WERI-Rb-1 (cell line): ENCODE data around the gene CPT1C.

Experiments used
- DNase-seq: peaks from one replicate; pipeline ENCODE4 v3.0.0-alpha.2; 2020
- H3K27ac ChIP-seq: fragments of 250-450 bp; sonication (Bioruptor Pico); 2 replicates; pipeline ENCODE4 v1.5.1; 2020; ENCODE audit warnings: mild to moderate bottlenecking, moderate library complexity
- H3K27me3 ChIP-seq: fragments of 250-450 bp; sonication (Bioruptor Pico); 2 replicates; pipeline ENCODE4 v1.5.1; 2021; ENCODE audit warnings: mild to moderate bottlenecking, low read depth, moderate library complexity; ENCODE audit not compliant: insufficient read depth, severe bottlenecking
- H3K36me3 ChIP-seq: fragments of 250-450 bp; sonication (Bioruptor Pico); 2 replicates; pipeline ENCODE4 v1.5.1; 2020; ENCODE audit warnings: mild to moderate bottlenecking, moderate library complexity
- H3K4me3 ChIP-seq: 2 replicates; pipeline ENCODE4 v1.5.1; 2011; ENCODE audit warnings: low read depth, mild to moderate bottlenecking, control low read depth, low read length
- H3K9me3 ChIP-seq: fragments of 250-450 bp; sonication (Bioruptor Pico); 2 replicates; pipeline ENCODE4 v1.5.1; 2021; ENCODE audit warnings: mild to moderate bottlenecking, moderate library complexity; ENCODE audit not compliant: severe bottlenecking
- CTCF ChIP-seq: IDR thresholded peaks from 2 replicates; pipeline ENCODE4 v1.5.1; 2011; ENCODE audit warnings: low read depth, mild to moderate bottlenecking, control low read depth, inconsistent platforms, low read length

CPT1C gene

GRCh38 chr19:49681830-49682229 is 9.1 kb upstream of the CPT1C start:
- peaks cover 69% of the 10 kb centered on the region for H3K36me3 ChIP-seq
- no peak overlapping the region for H3K27ac ChIP-seq
- H3K9me3 ChIP-seq, result no peaks in the 10 kb centered on the region
- DNase-seq, result no peak
- H3K4me3 ChIP-seq, result no peak overlapping the region
- H3K27me3 ChIP-seq, result no peaks in the 10 kb centered on the region
- TF ChIP-seq CTCF, result no peak

- no peak overlapping the region for H3K27ac ChIP-seq
- H3K27me3 ChIP-seq, result no peaks in the 10 kb centered on the region
- peaks cover 70% of the 10 kb centered on the region for H3K36me3 ChIP-seq
Measured at GRCh38 chr19:49682274-49682673, 8.6 kb upstream of the CPT1C start.

GRCh38 chr19:49683814-49684250 is 7.1 kb upstream of the CPT1C start:
- no peak overlapping the region for H3K4me3 ChIP-seq
- no peak overlapping the region for H3K27ac ChIP-seq
- TF ChIP-seq CTCF, result no peak
- no peak for DNase-seq
- peaks cover 73% of the 10 kb centered on the region for H3K36me3 ChIP-seq
- H3K9me3 ChIP-seq, result no peaks in the 10 kb centered on the region
- no peaks in the 10 kb centered on the region for H3K27me3 ChIP-seq

More at GRCh38 chr19:49682274-49682673, 8.6 kb upstream of the CPT1C start:
- H3K9me3 ChIP-seq, result no peaks in the 10 kb centered on the region
- no peak for DNase-seq
- no peak for TF ChIP-seq CTCF
- H3K4me3 ChIP-seq, result no peak overlapping the region

- H3K27me3 ChIP-seq, result no peaks in the 10 kb centered on the region
- no peak overlapping the region for H3K4me3 ChIP-seq
- no peak overlapping the region for H3K27ac ChIP-seq
- DNase-seq, result no peak
- peaks cover 77% of the 10 kb centered on the region for H3K36me3 ChIP-seq
- no peaks in the 10 kb centered on the region for H3K9me3 ChIP-seq
- TF ChIP-seq CTCF, result peak; percentile 54
Measured at GRCh38 chr19:49684251-49684982, 6.5 kb upstream of the CPT1C start.

GRCh38 chr19:49684983-49685553 is 5.8 kb upstream of the CPT1C start:
- no peak for DNase-seq
- Histone ChIP-seq H3K36me3 (peaks cover 73% of the 10 kb centered on the region), H3K27ac (no peak overlapping the region), H3K9me3 (no peaks in the 10 kb centered on the region), H3K4me3 (no peak overlapping the region), H3K27me3 (no peaks in the 10 kb centered on the region)
- TF ChIP-seq CTCF, result no peak; the same call in 1 of the 2 replicates
